HEK293 (cell line): ENCODE measurements around the gene MXI1.

Experiments
- ATF2 ChIP-seq: fragments of 450-650 bp; formaldehyde crosslinking; IDR thresholded peaks from 2 replicates; pipeline ENCODE4 v1.5.1; 2016; ENCODE audit warnings: missing biosample characterization, missing genetic modification characterization, low read depth
- GLI2 ChIP-seq: fragments of 450-650 bp; formaldehyde crosslinking; IDR thresholded peaks from 2 replicates; pipeline ENCODE4; 2017; ENCODE audit warnings: missing biosample characterization, missing genetic modification characterization, low read depth, borderline replicate concordance
- GLI4 ChIP-seq: fragments of 450-650 bp; formaldehyde crosslinking; IDR thresholded peaks from 2 replicates; pipeline ENCODE4 v1.5.1; 2016; ENCODE audit warnings: missing biosample characterization, missing genetic modification characterization
- GLIS1 ChIP-seq: fragments of 450-650 bp; formaldehyde crosslinking; IDR thresholded peaks from 2 replicates; pipeline ENCODE4 v1.5.1; 2016; ENCODE audit warnings: missing biosample characterization, missing genetic modification characterization
- IKZF3 ChIP-seq: fragments of 450-650 bp; IDR thresholded peaks from 2 replicates; pipeline ENCODE4 v1.5.0; 2018; ENCODE audit warnings: missing biosample characterization, mild to moderate bottlenecking, missing genetic modification characterization, moderate library complexity
- KLF7 ChIP-seq: fragments of 450-650 bp; formaldehyde crosslinking; IDR thresholded peaks from 2 replicates; pipeline ENCODE4 v1.5.1; 2016; ENCODE audit warnings: missing biosample characterization, missing genetic modification characterization, borderline replicate concordance
- SALL2 ChIP-seq: fragments of 450-650 bp; formaldehyde crosslinking; IDR thresholded peaks from 2 replicates; pipeline ENCODE4 v1.5.0; 2017; ENCODE audit warnings: missing biosample characterization, mild to moderate bottlenecking, missing genetic modification characterization, borderline replicate concordance
- SCRT2 ChIP-seq: fragments of 450-650 bp; formaldehyde crosslinking; IDR thresholded peaks from 2 replicates; pipeline ENCODE4 v1.5.1; 2016; ENCODE audit warnings: missing biosample characterization, missing genetic modification characterization
- SP2 ChIP-seq: fragments of 450-650 bp; formaldehyde crosslinking; IDR thresholded peaks from 2 replicates; pipeline ENCODE4 v1.5.1; 2016; ENCODE audit warnings: missing biosample characterization, missing genetic modification characterization
- ZBTB10 ChIP-seq: fragments of 450-650 bp; formaldehyde crosslinking; IDR thresholded peaks from 2 replicates; pipeline ENCODE4 v1.5.1; 2016; ENCODE audit warnings: missing biosample characterization, missing genetic modification characterization
- ZBTB20 ChIP-seq: fragments of 450-650 bp; formaldehyde crosslinking; IDR thresholded peaks from 2 replicates; pipeline ENCODE4 v1.5.1; 2016; ENCODE audit warnings: missing biosample characterization, missing genetic modification characterization
- ZBTB44 ChIP-seq: fragments of 450-650 bp; IDR thresholded peaks from 2 replicates; pipeline ENCODE4 v1.5.1; 2018; ENCODE audit warnings: missing biosample characterization, mild to moderate bottlenecking, missing genetic modification characterization
- ZBTB6 ChIP-seq: fragments of 450-650 bp; formaldehyde crosslinking; IDR thresholded peaks from 2 replicates; pipeline ENCODE4 v1.5.1; 2017; ENCODE audit warnings: missing biosample characterization, missing genetic modification characterization
- ZBTB7A ChIP-seq: fragments of 450-650 bp; formaldehyde crosslinking; IDR thresholded peaks from 2 replicates; pipeline ENCODE4 v1.5.1; 2016; ENCODE audit warnings: low read depth, missing biosample characterization, missing genetic modification characterization
- ZFP37 ChIP-seq: fragments of 450-650 bp; formaldehyde crosslinking; IDR thresholded peaks from 2 replicates; pipeline ENCODE4 v1.5.1; 2016; ENCODE audit warnings: missing biosample characterization, missing genetic modification characterization
- ZIC2 ChIP-seq: fragments of 450-650 bp; formaldehyde crosslinking; IDR thresholded peaks from 2 replicates; pipeline ENCODE4 v1.5.1; 2016; ENCODE audit warnings: missing biosample characterization, missing genetic modification characterization
- ZNF133 ChIP-seq: fragments of 450-650 bp; formaldehyde crosslinking; IDR thresholded peaks from 2 replicates; pipeline ENCODE4 v1.5.1; 2016; ENCODE audit warnings: missing biosample characterization, missing genetic modification characterization
- ZNF174 ChIP-seq: fragments of 450-650 bp; formaldehyde crosslinking; IDR thresholded peaks from 2 replicates; pipeline ENCODE4 v1.5.0; 2017; ENCODE audit warnings: missing biosample characterization, mild to moderate bottlenecking, missing genetic modification characterization
- ZNF274 ChIP-seq, 2 experiments: fragments of 200-500 bp in 1 of 2; fragments of 450-650 bp in 1 of 2; sonication (Bioruptor generic) in 1 of 2; formaldehyde crosslinking in 1 of 2; IDR thresholded peaks; 2 replicates each; pipeline versions ENCODE4 v1.5.1 to v1.6.1; 2014 to 2016; ENCODE audit warnings: borderline replicate concordance in 1 of 2, inconsistent platforms in 1 of 2, low read length in 1 of 2, missing biosample characterization in 1 of 2, missing genetic modification characterization in 1 of 2
- ZNF292 ChIP-seq: fragments of 450-650 bp; formaldehyde crosslinking; IDR thresholded peaks from 2 replicates; pipeline ENCODE4 v1.5.1; 2016; ENCODE audit warnings: low read depth, missing biosample characterization, missing genetic modification characterization, borderline replicate concordance
- ZNF404 ChIP-seq: fragments of 450-650 bp; formaldehyde crosslinking; IDR thresholded peaks from 2 replicates; pipeline ENCODE4 v1.5.1; 2017; ENCODE audit warnings: missing biosample characterization, missing genetic modification characterization
- ZNF488 ChIP-seq: fragments of 450-650 bp; formaldehyde crosslinking; IDR thresholded peaks from 2 replicates; pipeline ENCODE4 v1.5.1; 2016; ENCODE audit warnings: missing biosample characterization, missing genetic modification characterization
- ZNF513 ChIP-seq: fragments of 450-650 bp; IDR thresholded peaks from 2 replicates; pipeline ENCODE4 v1.5.1; 2018; ENCODE audit warnings: missing biosample characterization, missing genetic modification characterization
- ZNF548 ChIP-seq: fragments of 450-650 bp; formaldehyde crosslinking; IDR thresholded peaks from 2 replicates; pipeline ENCODE4 v1.5.1; 2016; ENCODE audit warnings: missing biosample characterization, missing genetic modification characterization
- ZNF585B ChIP-seq: fragments of 450-650 bp; formaldehyde crosslinking; IDR thresholded peaks from 2 replicates; pipeline ENCODE4 v1.5.1; 2016; ENCODE audit warnings: missing biosample characterization, missing genetic modification characterization
- ZNF596 ChIP-seq: fragments of 450-650 bp; IDR thresholded peaks from 2 replicates; pipeline ENCODE4 v1.5.0; 2018; ENCODE audit warnings: missing biosample characterization, mild to moderate bottlenecking, missing genetic modification characterization, moderate library complexity
- ZNF624 ChIP-seq: fragments of 450-650 bp; formaldehyde crosslinking; IDR thresholded peaks from 2 replicates; pipeline ENCODE4 v1.5.1; 2017; ENCODE audit warnings: missing biosample characterization, missing genetic modification characterization
- ZNF76 ChIP-seq: fragments of 450-650 bp; formaldehyde crosslinking; IDR thresholded peaks from 2 replicates; pipeline ENCODE4; 2016; ENCODE audit warnings: low read depth, missing biosample characterization, missing genetic modification characterization, borderline replicate concordance
- ZNF776 ChIP-seq: fragments of 450-650 bp; formaldehyde crosslinking; IDR thresholded peaks from 2 replicates; pipeline ENCODE4 v1.5.0; 2017; ENCODE audit warnings: missing biosample characterization, missing genetic modification characterization, borderline replicate concordance
- ZNF843 ChIP-seq: fragments of 450-650 bp; formaldehyde crosslinking; IDR thresholded peaks from 2 replicates; pipeline ENCODE4 v1.5.1; 2016; ENCODE audit warnings: missing biosample characterization, missing genetic modification characterization
- ZSCAN30 ChIP-seq: fragments of 450-650 bp; IDR thresholded peaks from 2 replicates; pipeline ENCODE4 v1.5.1; 2018; ENCODE audit warnings: missing biosample characterization, mild to moderate bottlenecking, missing genetic modification characterization, moderate library complexity

Gene MXI1

GRCh38 chr10:110265573-110266193 is 58.3 kb downstream of the MXI1 start (continued):
- TF ChIP-seq ZNF776 (no peak), ZNF596 (tag by site-specific recombination) (peak; percentile 78), GLI4 (tag by site-specific recombination) (no peak), ZBTB6 (no peak), ATF2 (tag by site-specific recombination) (no peak), SALL2 (tag by site-specific recombination) (no peak), ZFP37 (tag by site-specific recombination) (no peak), ZNF292 (tag by site-specific recombination) (no peak), ZNF548 (tag by site-specific recombination) (no peak), ZNF76 (tag by site-specific recombination) (no peak), ZNF624 (tag by site-specific recombination) (no peak), ZNF274 (IDR thresholded peaks at IDR 0.05; ENCODE audit: low read length) (no peak), ZNF274 (tag by site-specific recombination; IDR thresholded peaks at IDR 0.05; ENCODE audit: borderline replicate concordance) (no peak), GLI2 (no peak; the same call in 1 of the 2 replicates), GLIS1 (tag by site-specific recombination) (peak; percentile 73), ZSCAN30 (tag by site-specific recombination) (no peak), ZNF488 (no peak), SCRT2 (tag by site-specific recombination) (no peak), IKZF3 (tag by site-specific recombination) (peak; percentile 71), ZNF133 (tag by site-specific recombination) (no peak), SP2 (no peak), ZIC2 (tag by site-specific recombination) (peak; percentile 85), ZNF404 (no peak), ZNF174 (tag by site-specific recombination) (no peak), ZBTB10 (tag by site-specific recombination) (no peak), ZNF513 (tag by site-specific recombination) (no peak), ZNF585B (tag by site-specific recombination) (no peak), KLF7 (tag by site-specific recombination) (no peak), ZBTB44 (tag by site-specific recombination) (peak; percentile 21; the same call in 1 of the 2 replicates), ZNF843 (tag by site-specific recombination) (peak; percentile 81), ZBTB20 (no peak), ZBTB7A (tag by site-specific recombination) (no peak)
